Keratinocyte (primary cell): ENCODE measurements around the gene MACF1. TPM values are rescaled to one million over a fixed set of nuclear protein-coding genes. Genes with fewer than 3 reads are reported as not detected.

Experiments
- DNase-seq: peaks from one replicate; pipeline ENCODE4 v3.0.0-alpha.2; 2011; ENCODE audit warnings: low read depth, missing footprints, low spot score
- FAIRE-seq: peaks from 2 replicates; lab custom pipeline; 2011; peaks lifted over from hg19 to GRCh38; lab: Jason Lieb, UNC
- H2AFZ ChIP-seq: 2 replicates; pipeline ENCODE4 v1.6.0; 2012; ENCODE audit warnings: low read length, control low read depth, inconsistent platforms; ENCODE audit not compliant: control insufficient read depth
- H3K27ac ChIP-seq: 2 replicates; pipeline ENCODE4 v1.5.1; 2011; ENCODE audit warnings: low read length; ENCODE audit not compliant: control insufficient read depth, insufficient read depth
- H3K27me3 ChIP-seq: 3 replicates; pipeline ENCODE4 v1.6.0; 2011; ENCODE audit warnings: low read length; ENCODE audit not compliant: control insufficient read depth, insufficient read depth; ENCODE audit errors: extremely low read depth
- H3K36me3 ChIP-seq, 2 experiments: 2 replicates in 1 of 2; 3 replicates in 1 of 2; pipeline ENCODE4 v1.5.1; 2011; ENCODE audit warnings: low read length in 2 of 2, mild to moderate bottlenecking in 1 of 2; ENCODE audit not compliant: control insufficient read depth in 2 of 2, insufficient read depth in 2 of 2; ENCODE audit errors: extremely low read depth in 1 of 2
- H3K4me1 ChIP-seq: 3 replicates; pipeline ENCODE4 v1.5.1; 2011; ENCODE audit warnings: low read length; ENCODE audit not compliant: control insufficient read depth, insufficient read depth; ENCODE audit errors: extremely low read depth
- H3K4me2 ChIP-seq: 3 replicates; pipeline ENCODE4 v1.6.0; 2011; ENCODE audit warnings: low read depth, low read length; ENCODE audit not compliant: control insufficient read depth, insufficient read depth; ENCODE audit errors: extremely low read depth
- H3K4me3 ChIP-seq, 3 experiments: fragments of 200-600 bp in 1 of 3; sonication (generic) in 1 of 3; 2 replicates in 2 of 3; 3 replicates in 1 of 3; pipeline ENCODE4 v1.5.1; 2011 to 2016; ENCODE audit warnings: low read length in 3 of 3, mild to moderate bottlenecking in 3 of 3, control low read depth in 2 of 3, inconsistent platforms in 1 of 3, low read depth in 1 of 3, mixed read lengths in 1 of 3, mixed run types in 1 of 3, moderate library complexity in 1 of 3; ENCODE audit not compliant: control insufficient read depth in 2 of 3, insufficient read depth in 2 of 3; ENCODE audit errors: extremely low read depth in 1 of 3
- H3K79me2 ChIP-seq: 2 replicates; pipeline ENCODE4 v1.6.0; 2012; ENCODE audit warnings: low read length; ENCODE audit not compliant: control insufficient read depth, insufficient read depth
- H3K9ac ChIP-seq: 3 replicates; pipeline ENCODE4 v1.6.0; 2011; ENCODE audit warnings: low read length; ENCODE audit not compliant: control insufficient read depth, insufficient read depth; ENCODE audit errors: extremely low read depth
- H3K9me1 ChIP-seq: 3 replicates; pipeline ENCODE4 v1.6.0; 2011; ENCODE audit warnings: low read length; ENCODE audit not compliant: control insufficient read depth, insufficient read depth; ENCODE audit errors: extremely low read depth
- H3K9me3 ChIP-seq: 2 replicates; pipeline ENCODE4 v1.5.1; 2012; ENCODE audit warnings: low read depth, low read length; ENCODE audit not compliant: control insufficient read depth
- H4K20me1 ChIP-seq: 3 replicates; pipeline ENCODE4 v1.6.0; 2011; ENCODE audit warnings: low read length; ENCODE audit not compliant: control insufficient read depth, insufficient read depth; ENCODE audit errors: extremely low read depth
- EZH2 ChIP-seq: IDR thresholded peaks from one replicate; pipeline ENCODE4 v1.6.1; 2012; ENCODE audit warnings: inconsistent platforms, mild to moderate bottlenecking, low read length, moderate library complexity
- dilution Hi-C: fragments of 300-500 bp; cut with MboI; formaldehyde crosslinking; loops from one replicate; pipeline ENCODE4 v1.7.0; 2020; ENCODE audit warnings: low sequenced_read_pairs; ENCODE audit not compliant: extremely low pct_ligation_motif_present
- polyA plus RNA-seq, 5 experiments: library from polyadenylated mRNA; depleted of rRNA in 3 of 5; stranded (reverse) in 3 of 5; stranded (forward) in 1 of 5; unstranded in 1 of 5; fragments of >200 nt; gene quantifications; 1 replicate in 1 of 5; 2 replicates in 3 of 5; 3 replicates in 1 of 5; pipeline versions ENCODE4 v1.2.1 to v1.2.3, GENCODE V29; 2011 to 2012; ENCODE audit warnings: missing spikeins in 2 of 5, low read depth in 1 of 5, low replicate concordance in 1 of 5
- TF ChIP-seq, protein P1 (sequence below), 3 experiments: IDR thresholded peaks in 1 of 3; conservative IDR thresholded peaks in 1 of 3; optimal IDR thresholded peaks in 1 of 3; 2 replicates in 2 of 3; 3 replicates in 1 of 3; pipeline versions ENCODE3 to v1.5.1; 2011; ENCODE audit warnings: low read length in 3 of 3, mild to moderate bottlenecking in 3 of 3, moderate library complexity in 2 of 3, control low read depth in 1 of 3, inconsistent platforms in 1 of 3; ENCODE audit not compliant: insufficient read depth in 2 of 3; ENCODE audit errors: extremely low read depth in 1 of 3

The MACF1 gene
- polyA plus RNA-seq, 1 donor (not counting 4 experiments of a cell fraction or from before 2014, with no cell fraction given): 111 TPM

GRCh38 chr1:39184354-39184818 lies 20.1 kb upstream of the MACF1 start:
- peaks cover 70% of the 10 kb centered on the region for H3K79me2 ChIP-seq

DNA sequence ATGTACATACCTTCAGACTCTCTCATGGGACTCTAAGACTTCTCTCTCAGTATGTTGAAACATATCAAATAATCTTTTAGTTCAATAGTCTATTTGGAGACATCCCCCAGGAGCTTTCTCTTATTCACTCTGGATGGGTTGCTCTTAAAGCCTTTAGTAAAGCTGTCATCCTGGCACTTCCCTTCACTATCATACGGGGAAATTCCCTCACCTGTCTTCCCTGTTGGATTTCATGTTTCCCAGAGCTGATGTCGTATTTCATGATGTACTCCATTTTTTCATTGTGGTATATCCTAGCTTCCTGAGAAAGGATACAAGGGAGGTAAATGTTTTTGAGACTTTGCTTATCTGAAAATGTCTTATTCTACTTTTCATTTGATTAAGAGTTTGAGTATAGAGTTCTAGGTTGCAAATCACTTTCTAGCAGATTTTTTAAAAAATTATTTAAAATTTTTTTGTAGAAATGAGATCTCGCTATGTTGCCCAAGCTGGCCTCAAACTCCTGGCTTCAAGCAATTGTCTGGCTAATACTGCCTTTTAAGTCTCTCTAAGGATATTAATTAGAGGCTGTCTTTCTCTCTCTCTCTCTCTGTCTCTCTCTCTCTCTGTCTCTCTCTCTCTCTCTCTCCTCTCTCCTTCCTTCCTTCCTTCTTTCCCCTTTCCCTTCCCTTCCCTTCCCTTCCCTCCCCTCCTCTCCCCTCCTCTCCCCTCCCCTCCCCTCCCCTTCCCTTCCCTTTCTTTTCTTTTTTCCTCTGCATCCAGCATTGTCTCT lies 17.0 kb upstream of the MACF1 start:
- Histone ChIP-seq H3K79me2 (peaks cover 63% of the 10 kb centered on the region), H3K9me3 (no peaks in the 10 kb centered on the region), H3K4me3 (no peak overlapping the region), H3K9ac (no peak overlapping the region), H3K4me2 (peak overlapping the region; percentile 23), H3K27me3 (no peaks in the 10 kb centered on the region), H4K20me1 (no peaks in the 10 kb centered on the region), H3K36me3 (no peaks in the 10 kb centered on the region), H3K27ac (peak overlapping the region; percentile 93), H3K9me1 (no peaks in the 10 kb centered on the region), H3K4me1 (peaks cover 76% of the 10 kb centered on the region), H2AFZ (no peak overlapping the region)
- TF ChIP-seq, protein P1, sequence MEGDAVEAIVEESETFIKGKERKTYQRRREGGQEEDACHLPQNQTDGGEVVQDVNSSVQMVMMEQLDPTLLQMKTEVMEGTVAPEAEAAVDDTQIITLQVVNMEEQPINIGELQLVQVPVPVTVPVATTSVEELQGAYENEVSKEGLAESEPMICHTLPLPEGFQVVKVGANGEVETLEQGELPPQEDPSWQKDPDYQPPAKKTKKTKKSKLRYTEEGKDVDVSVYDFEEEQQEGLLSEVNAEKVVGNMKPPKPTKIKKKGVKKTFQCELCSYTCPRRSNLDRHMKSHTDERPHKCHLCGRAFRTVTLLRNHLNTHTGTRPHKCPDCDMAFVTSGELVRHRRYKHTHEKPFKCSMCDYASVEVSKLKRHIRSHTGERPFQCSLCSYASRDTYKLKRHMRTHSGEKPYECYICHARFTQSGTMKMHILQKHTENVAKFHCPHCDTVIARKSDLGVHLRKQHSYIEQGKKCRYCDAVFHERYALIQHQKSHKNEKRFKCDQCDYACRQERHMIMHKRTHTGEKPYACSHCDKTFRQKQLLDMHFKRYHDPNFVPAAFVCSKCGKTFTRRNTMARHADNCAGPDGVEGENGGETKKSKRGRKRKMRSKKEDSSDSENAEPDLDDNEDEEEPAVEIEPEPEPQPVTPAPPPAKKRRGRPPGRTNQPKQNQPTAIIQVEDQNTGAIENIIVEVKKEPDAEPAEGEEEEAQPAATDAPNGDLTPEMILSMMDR (optimal IDR thresholded peaks at IDR 0.05 in 1 of 3, IDR thresholded peaks at IDR 0.05 in 1 of 3, conservative IDR thresholded peaks at IDR 0.05 in 1 of 3; ENCODE audit: extremely low read depth in 1 of 3, insufficient read depth in 2 of 3, low read length in 3 of 3): no peak
- TF ChIP-seq EZH2: no peak
- FAIRE-seq (no peak), DNase-seq (no peak)
- dilution Hi-C loops: no loop called here

More at GRCh38 chr1:39184354-39184818, 20.1 kb upstream of the MACF1 start:
- peak overlapping the region; percentile 93 for H3K27ac ChIP-seq
- dilution Hi-C loops: no loop called here
- peaks cover 0 to 7% of the 10 kb centered on the region in 2 experiments for H3K36me3 ChIP-seq
- FAIRE-seq: no peak
- H3K9me3 ChIP-seq: no peaks in the 10 kb centered on the region
- peak overlapping the region in 1 of 3 experiments; percentile 14 for H3K4me3 ChIP-seq
- no peaks in the 10 kb centered on the region for H3K9me1 ChIP-seq
- peak overlapping the region; percentile 71 for H3K9ac ChIP-seq
- H3K4me1 ChIP-seq: peaks cover 57% of the 10 kb centered on the region
- no peaks in the 10 kb centered on the region for H3K27me3 ChIP-seq
- H2AFZ ChIP-seq: no peak overlapping the region
- no peaks in the 10 kb centered on the region for H4K20me1 ChIP-seq
- no peak for DNase-seq
- peak overlapping the region; percentile 69 for H3K4me2 ChIP-seq
- TF ChIP-seq EZH2: no peak
- TF ChIP-seq, protein P1 (optimal IDR thresholded peaks at IDR 0.05 in 1 of 3, IDR thresholded peaks at IDR 0.05 in 1 of 3, conservative IDR thresholded peaks at IDR 0.05 in 1 of 3; ENCODE audit: extremely low read depth in 1 of 3, insufficient read depth in 2 of 3, low read length in 3 of 3): no peak
